Activated CD8-positive, alpha-beta memory T cell treated with anti-CD3 and anti-CD28 coated beads for 36 hours (primary cell): ENCODE results near the gene SLC26A4. TPM values are rescaled to one million over a fixed set of nuclear protein-coding genes. Genes with fewer than 3 reads are reported as not detected.

Experiments used
- CTCF ChIA-PET: fragments of 350-600 bp; sonication (Branson Sonifier 250); formaldehyde crosslinking; loops from one replicate; lab custom pipeline; 2021; ENCODE audit warnings: antibody characterized with exemption; lab: Charles Lee
- POLR2A ChIA-PET: fragments of 350-600 bp; sonication (Branson Sonifier 250); formaldehyde crosslinking; loops from one replicate; lab custom pipeline; 2021; ENCODE audit warnings: antibody characterized with exemption; lab: Charles Lee
- total RNA-seq, 2 experiments: library from RNA; stranded (reverse); gene quantifications; one replicate each; pipeline ENCODE4 v1.2.3, GENCODE V29; 2021

The SLC26A4 gene
- total RNA-seq, 2 experiments from 2014 or later = 4.5 to 5.6 TPM

GRCh38 chr7:107652642-107653041, 8.0 kb upstream of the SLC26A4 start:
- POLR2A ChIA-PET = no interaction called here
- CTCF ChIA-PET = no interaction called here

- ChIA-PET POLR2A (no interaction called here), CTCF (no interaction called here)
Observed at GRCh38 chr7:107658467-107658866, 2.2 kb upstream of the SLC26A4 start.

DNA sequence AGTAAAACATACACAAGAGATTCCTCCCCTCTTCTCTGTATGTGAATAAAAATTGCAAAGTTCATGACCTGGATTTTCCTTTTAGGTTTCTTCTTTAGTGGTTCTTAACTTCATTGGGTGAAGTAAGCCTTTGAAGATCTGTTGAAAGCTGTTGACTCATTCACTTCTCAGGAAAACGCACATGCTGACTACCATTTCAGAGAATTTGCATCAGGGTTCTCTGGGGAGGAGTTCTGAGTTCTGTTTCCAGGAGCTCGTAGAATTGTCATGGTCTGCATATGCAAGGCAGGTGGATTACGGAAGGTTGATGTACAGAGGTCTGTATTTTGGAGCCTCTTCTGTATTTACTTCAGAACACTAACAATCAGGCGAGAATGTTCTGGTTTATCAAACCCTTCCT, 962 bp upstream of the SLC26A4 start:
- ChIA-PET POLR2A (interaction anchor here (1.2 kb wide), 1 partner anchor 80 kb away, joined by 4 read pairs; the partner anchor contains the start of gene BCAP29), CTCF (interaction anchor here (0.5 to 1.4 kb wide), 3 partner anchors 30 to 67 kb away, joined by 3 to 4 read pairs (median 3); no protein-coding TSS in a partner anchor)

DNA sequence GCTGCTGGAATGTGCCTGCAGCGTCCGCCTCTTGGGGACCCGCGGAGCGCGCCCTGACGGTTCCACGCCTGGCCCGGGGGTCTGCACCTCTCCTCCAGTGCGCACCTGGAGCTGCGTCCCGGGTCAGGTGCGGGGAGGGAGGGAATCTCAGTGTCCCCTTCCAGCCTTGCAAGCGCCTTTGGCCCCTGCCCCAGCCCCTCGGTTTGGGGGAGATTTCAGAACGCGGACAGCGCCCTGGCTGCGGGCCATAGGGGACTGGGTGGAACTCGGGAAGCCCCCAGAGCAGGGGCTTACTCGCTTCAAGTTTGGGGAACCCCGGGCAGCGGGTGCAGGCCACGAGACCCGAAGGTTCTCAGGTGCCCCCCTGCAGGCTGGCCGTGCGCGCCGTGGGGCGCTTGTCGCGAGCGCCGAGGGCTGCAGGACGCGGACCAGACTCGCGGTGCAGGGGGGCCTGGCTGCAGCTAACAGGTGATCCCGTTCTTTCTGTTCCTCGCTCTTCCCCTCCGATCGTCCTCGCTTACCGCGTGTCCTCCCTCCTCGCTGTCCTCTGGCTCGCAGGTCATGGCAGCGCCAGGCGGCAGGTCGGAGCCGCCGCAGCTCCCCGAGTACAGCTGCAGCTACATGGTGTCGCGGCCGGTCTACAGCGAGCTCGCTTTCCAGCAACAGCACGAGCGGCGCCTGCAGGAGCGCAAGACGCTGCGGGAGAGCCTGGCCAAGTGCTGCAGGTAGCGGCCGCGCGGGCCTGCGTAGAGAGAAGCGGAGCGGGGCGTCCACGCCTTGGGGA, 645 bp downstream of the SLC26A4 start:
- CTCF ChIA-PET = interaction anchor here (0.6 to 1.6 kb wide), 2 partner anchors 13 to 338 kb away, joined by 4 to 6 read pairs; no protein-coding TSS in a partner anchor
- POLR2A ChIA-PET = interaction anchor here (1.3 kb wide), 1 partner anchor 80 kb away, joined by 5 read pairs; no protein-coding TSS in a partner anchor

DNA sequence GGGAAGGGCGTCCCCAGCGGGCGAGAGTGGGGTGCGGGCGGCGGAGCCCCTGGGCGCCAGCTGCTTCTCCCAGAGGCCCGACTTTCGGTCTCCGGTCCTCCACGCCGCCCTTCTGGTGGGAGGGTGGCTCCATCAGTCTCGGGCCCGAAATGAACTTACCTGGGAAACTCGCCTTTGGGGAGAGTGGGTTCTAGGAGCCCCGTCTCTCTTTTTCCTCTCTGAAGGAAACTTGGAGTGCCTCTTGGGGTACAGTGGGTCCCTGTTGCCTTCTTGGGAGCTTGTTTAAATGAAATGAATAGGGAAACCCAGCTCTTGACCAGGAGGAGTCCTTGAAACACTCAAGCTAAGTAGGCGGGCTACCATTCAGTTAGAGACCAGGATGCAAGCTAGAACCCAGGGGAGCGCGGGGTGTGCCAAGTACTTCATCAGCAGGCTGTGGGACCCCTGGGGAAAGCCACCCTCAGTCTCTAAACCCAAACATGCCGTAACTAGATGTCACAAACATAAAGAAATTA, 1.3 kb downstream of the SLC26A4 start:
- ChIA-PET POLR2A (interaction anchor here (1.3 kb wide), 1 partner anchor 80 kb away, joined by 5 read pairs; no protein-coding TSS in a partner anchor), CTCF (interaction anchor here (1.6 kb wide), 1 partner anchor 12 kb away, joined by 6 read pairs; no protein-coding TSS in a partner anchor)

- ChIA-PET POLR2A (no interaction called here), CTCF (no interaction called here)
Observed at GRCh38 chr7:107663196-107663595, 2.6 kb downstream of the SLC26A4 start.

DNA sequence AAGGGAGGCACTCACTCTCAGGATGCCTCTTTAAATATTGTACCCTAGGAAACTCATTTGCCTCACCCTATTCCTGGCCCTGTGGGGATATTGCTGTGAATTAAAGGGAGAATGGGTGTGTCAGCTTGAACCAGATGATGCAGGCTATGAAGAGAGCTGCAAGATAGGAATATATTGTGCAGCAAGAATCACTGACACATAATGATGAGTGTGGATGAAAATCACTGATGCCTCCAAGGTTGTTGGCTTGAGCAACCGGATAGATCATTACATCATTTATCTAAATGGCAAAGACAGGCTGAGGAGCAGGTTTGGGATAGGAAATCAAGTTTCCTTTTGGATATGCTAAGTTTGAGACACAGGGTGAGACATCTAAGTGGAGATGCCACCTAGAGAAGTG, 6.2 kb downstream of the SLC26A4 start:
- ChIA-PET POLR2A (no interaction called here), CTCF (no interaction called here)

GRCh38 chr7:107667341-107667740, 6.7 kb downstream of the SLC26A4 start:
- POLR2A ChIA-PET = no interaction called here
- CTCF ChIA-PET = no interaction called here

- ChIA-PET POLR2A (no interaction called here), CTCF (interaction anchor here (0.6 kb wide), 1 partner anchor 500 kb away, joined by 3 read pairs; no protein-coding TSS in a partner anchor)
Observed at GRCh38 chr7:107668296-107668695, 7.7 kb downstream of the SLC26A4 start.

- ChIA-PET CTCF (no interaction called here), POLR2A (no interaction called here)
Observed at GRCh38 chr7:107672183-107672582, 11.6 kb downstream of the SLC26A4 start.

DNA sequence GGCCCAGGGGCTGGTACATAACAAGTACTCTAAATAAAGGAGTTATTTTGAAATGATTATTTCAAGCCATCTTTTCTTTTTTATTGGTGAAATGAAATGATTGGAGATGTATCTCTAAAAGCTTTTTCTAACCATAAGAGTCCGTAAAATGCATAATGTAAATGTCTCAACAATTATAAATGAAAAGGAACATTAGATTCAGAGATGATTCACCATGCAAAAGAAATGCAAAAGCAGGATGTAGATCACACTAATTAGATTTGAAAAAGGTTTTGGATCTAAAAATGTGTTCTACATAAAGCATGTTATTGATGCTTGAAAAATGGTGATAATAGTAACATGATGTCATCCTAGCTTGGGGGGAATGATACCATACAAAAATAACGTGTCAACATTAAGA, 15.6 kb downstream of the SLC26A4 start:
- POLR2A ChIA-PET = no interaction called here

GRCh38 chr7:107678110-107678753, 17.6 kb downstream of the SLC26A4 start:
- CTCF ChIA-PET = interaction anchor here (0.6 kb wide), 1 partner anchor 510 kb away, joined by 5 read pairs; no protein-coding TSS in a partner anchor
- POLR2A ChIA-PET = no interaction called here

More for the DNA sequence above, 15.6 kb downstream of the SLC26A4 start:
- CTCF ChIA-PET = no interaction called here

DNA sequence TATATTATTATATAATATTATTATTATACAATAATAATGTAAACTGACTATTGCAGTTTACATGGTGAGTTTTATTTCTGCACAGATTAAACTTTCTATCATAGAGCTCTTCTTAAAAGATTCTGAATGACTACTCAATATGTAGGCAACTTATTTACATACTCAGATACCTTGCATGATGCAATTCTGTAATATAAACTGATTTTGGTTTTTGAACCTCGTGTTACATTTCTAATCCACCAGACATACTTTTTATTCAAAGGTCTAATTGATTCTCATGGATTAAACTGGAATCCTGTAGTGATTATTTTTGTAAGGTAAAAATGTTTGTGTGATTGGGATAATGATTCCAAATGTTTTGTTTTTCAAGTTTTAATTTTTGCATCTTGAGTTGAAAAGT, 19.9 kb downstream of the SLC26A4 start:
- ChIA-PET CTCF (no interaction called here), POLR2A (no interaction called here)

GRCh38 chr7:107682886-107683285, 22.3 kb downstream of the SLC26A4 start:
- CTCF ChIA-PET = interaction anchor here (0.8 kb wide), 1 partner anchor 666 kb away, joined by 4 read pairs; no protein-coding TSS in a partner anchor
- POLR2A ChIA-PET = no interaction called here

DNA sequence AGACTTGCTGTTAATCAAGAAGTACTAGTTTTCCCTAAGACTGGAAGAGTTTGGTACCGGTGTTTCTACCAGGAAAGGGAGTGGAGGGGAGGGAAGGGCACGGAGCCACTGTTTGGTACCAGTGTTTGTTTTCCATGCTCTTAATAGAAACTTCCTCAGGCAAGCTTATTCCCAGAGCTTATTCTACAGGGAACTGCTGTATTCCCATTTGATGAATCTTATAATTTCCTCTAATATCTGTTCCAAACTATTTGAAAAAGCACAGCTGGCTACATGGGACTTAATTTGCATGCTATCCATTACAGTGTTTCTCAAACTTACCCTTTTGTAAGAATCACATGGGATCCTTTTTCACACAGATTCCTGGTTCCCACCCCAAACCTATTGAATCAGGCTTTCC, 23.7 kb downstream of the SLC26A4 start:
- ChIA-PET POLR2A (no interaction called here), CTCF (no interaction called here)

- CTCF ChIA-PET = no interaction called here
- POLR2A ChIA-PET = no interaction called here
Observed at GRCh38 chr7:107684947-107685463, 24.4 kb downstream of the SLC26A4 start.

DNA sequence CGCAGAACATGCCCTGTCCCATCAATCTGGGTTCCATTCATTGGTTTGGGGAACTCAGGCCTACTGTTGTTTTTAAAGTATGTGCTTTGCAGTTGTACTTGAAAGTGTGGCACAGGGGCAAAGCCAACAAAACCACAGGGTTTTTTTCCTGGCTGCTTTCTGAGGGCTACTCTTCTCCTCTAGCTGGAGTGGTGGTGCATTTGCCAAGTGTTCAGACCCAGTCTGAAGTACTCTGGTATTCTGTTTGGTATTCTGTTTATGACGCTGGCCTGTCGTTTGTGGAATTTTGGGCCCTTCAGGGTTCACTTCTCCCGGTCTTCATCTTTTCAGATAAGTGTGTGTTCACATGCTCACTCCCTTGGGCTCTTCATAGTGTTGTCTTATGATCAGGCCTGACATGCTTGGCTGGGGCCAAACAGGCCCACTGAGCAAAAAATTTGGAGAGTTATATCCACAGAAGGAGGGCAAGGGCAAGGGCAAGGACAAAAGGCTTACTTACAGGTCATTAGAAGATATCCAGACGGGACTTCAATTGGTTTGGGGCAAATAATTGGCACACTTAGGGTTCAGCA, 26.3 kb downstream of the SLC26A4 start:
- CTCF ChIA-PET = no interaction called here

GRCh38 chr7:107687656-107688055, 27.0 kb downstream of the SLC26A4 start:
- POLR2A ChIA-PET = no interaction called here
- CTCF ChIA-PET = no interaction called here

More for the DNA sequence above, 26.3 kb downstream of the SLC26A4 start:
- POLR2A ChIA-PET = no interaction called here

DNA sequence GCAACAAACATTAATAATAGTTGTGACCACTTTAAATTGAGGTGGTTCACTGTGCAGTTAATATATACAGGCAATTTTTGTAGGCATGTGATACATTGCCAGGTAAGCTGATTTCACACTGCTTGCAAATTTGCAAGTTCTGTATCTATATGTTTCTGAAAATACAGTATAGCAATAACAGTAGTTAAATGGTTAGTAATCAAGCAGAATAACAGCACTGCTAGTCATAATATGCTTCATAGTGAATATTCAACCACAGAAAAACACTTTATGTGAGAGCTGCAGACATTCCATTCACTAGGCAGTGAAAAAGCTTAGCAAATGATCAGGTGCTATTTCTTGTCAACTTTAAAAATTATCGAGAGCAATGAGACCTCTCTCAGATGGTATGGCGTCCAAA, 28.9 kb downstream of the SLC26A4 start:
- CTCF ChIA-PET = interaction anchor here (0.7 kb wide), 1 partner anchor 30 kb away, joined by 3 read pairs; no protein-coding TSS in a partner anchor
- POLR2A ChIA-PET = no interaction called here
